PC-9 (cell line): Measurements from ENCODE around the gene JAK1.

Source experiments
- EZH2 ChIP-seq: fragments of 200-600 bp; sonication (generic); IDR thresholded peaks from 2 replicates; pipeline ENCODE4 v1.8.0; 2017; ENCODE audit warnings: antibody characterized with exemption, low read depth
- TF ChIP-seq, protein P1 (sequence below): fragments of 200-600 bp; sonication (generic); conservative IDR thresholded peaks from 2 replicates; pipeline ENCODE4 v1.6.1; 2017; ENCODE audit warnings: mixed run types, antibody characterized with exemption, mild to moderate bottlenecking, moderate library complexity

GRCh38 chr1:65009724-65010420, 43.5 kb upstream of the JAK1 start:
- TF ChIP-seq EZH2: no peak
- TF ChIP-seq, protein P1, sequence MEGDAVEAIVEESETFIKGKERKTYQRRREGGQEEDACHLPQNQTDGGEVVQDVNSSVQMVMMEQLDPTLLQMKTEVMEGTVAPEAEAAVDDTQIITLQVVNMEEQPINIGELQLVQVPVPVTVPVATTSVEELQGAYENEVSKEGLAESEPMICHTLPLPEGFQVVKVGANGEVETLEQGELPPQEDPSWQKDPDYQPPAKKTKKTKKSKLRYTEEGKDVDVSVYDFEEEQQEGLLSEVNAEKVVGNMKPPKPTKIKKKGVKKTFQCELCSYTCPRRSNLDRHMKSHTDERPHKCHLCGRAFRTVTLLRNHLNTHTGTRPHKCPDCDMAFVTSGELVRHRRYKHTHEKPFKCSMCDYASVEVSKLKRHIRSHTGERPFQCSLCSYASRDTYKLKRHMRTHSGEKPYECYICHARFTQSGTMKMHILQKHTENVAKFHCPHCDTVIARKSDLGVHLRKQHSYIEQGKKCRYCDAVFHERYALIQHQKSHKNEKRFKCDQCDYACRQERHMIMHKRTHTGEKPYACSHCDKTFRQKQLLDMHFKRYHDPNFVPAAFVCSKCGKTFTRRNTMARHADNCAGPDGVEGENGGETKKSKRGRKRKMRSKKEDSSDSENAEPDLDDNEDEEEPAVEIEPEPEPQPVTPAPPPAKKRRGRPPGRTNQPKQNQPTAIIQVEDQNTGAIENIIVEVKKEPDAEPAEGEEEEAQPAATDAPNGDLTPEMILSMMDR: no peak
